ENCODE measurements around the gene SIK3. TPM values are rescaled to one million over a fixed set of nuclear protein-coding genes. Genes with fewer than 3 reads are reported as not detected.

SIK3 gene
- total RNA-seq, 1 donor from 2014 or later, result 29.4 TPM

GRCh38 chr11:116879800-116880625, 218.2 kb downstream of the SIK3 start:
- Mint-ChIP-seq H3K9me3 (ENCODE audit: unreplicated experiment) (no peaks in the 10 kb centered on the region), H3K4me3 (ENCODE audit: unreplicated experiment) (no peak overlapping the region), H3K4me1 (ENCODE audit: unreplicated experiment) (peaks cover 2% of the 10 kb centered on the region), H3K27ac (ENCODE audit: unreplicated experiment) (no peak overlapping the region), H3K27me3 (ENCODE audit: unreplicated experiment) (no peaks in the 10 kb centered on the region), H3K36me3 (ENCODE audit: low read depth, unreplicated experiment) (no peaks in the 10 kb centered on the region)
- DNase-seq (ENCODE audit: low spot score), result peak; percentile 14
- peak; percentile 25 for TF ChIP-seq CTCF (IDR thresholded peaks at IDR 0.05; ENCODE audit: unreplicated experiment)

- Mint-ChIP-seq H3K27me3 (ENCODE audit: unreplicated experiment) (no peaks in the 10 kb centered on the region), H3K4me1 (ENCODE audit: unreplicated experiment) (peaks cover 2% of the 10 kb centered on the region), H3K27ac (ENCODE audit: unreplicated experiment) (no peak overlapping the region)
These were observed 221.6 kb downstream of the SIK3 start for GRCh38 chr11:116876656-116877055.

DNA sequence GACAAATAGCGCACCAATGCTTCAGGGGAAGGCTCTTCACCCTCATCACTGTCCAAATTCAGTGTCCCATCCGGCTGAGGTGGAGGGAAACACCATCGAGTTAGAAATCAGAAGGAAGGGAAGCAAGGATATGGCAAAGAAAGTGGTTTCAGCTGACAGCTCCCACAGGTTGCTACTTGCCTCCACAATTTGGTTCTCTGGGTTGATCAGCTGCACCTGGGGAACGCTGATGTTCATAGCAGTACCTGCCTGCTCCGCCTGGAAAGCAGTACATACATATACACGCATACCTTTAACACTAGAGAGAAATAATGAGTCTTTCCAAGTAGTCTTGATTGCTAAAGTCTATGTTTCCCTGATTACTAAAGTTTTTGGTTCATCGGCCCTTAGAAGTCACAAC, 223.0 kb downstream of the SIK3 start:
- Mint-ChIP-seq H3K36me3 (ENCODE audit: low read depth, unreplicated experiment) (peaks cover 5% of the 10 kb centered on the region), H3K27me3 (ENCODE audit: unreplicated experiment) (no peaks in the 10 kb centered on the region), H3K4me3 (ENCODE audit: unreplicated experiment) (no peak overlapping the region), H3K27ac (ENCODE audit: unreplicated experiment) (no peak overlapping the region), H3K4me1 (ENCODE audit: unreplicated experiment) (peaks cover 7% of the 10 kb centered on the region), H3K9me3 (ENCODE audit: unreplicated experiment) (no peaks in the 10 kb centered on the region)
- no peak for DNase-seq (ENCODE audit: low spot score)
- TF ChIP-seq CTCF (IDR thresholded peaks at IDR 0.05; ENCODE audit: unreplicated experiment), result no peak

More at GRCh38 chr11:116876656-116877055, 221.6 kb downstream of the SIK3 start:
- H3K36me3 Mint-ChIP-seq (ENCODE audit: low read depth, unreplicated experiment), result no peaks in the 10 kb centered on the region
- no peak for TF ChIP-seq CTCF (IDR thresholded peaks at IDR 0.05; ENCODE audit: unreplicated experiment)
- DNase-seq (ENCODE audit: low spot score), result no peak
- H3K4me3 Mint-ChIP-seq (ENCODE audit: unreplicated experiment), result no peak overlapping the region
- no peaks in the 10 kb centered on the region for H3K9me3 Mint-ChIP-seq (ENCODE audit: unreplicated experiment)

- Mint-ChIP-seq H3K4me1 (ENCODE audit: unreplicated experiment) (peaks cover 10% of the 10 kb centered on the region), H3K27ac (ENCODE audit: unreplicated experiment) (no peak overlapping the region), H3K36me3 (ENCODE audit: low read depth, unreplicated experiment) (peaks cover 5% of the 10 kb centered on the region), H3K27me3 (ENCODE audit: unreplicated experiment) (no peaks in the 10 kb centered on the region), H3K4me3 (ENCODE audit: unreplicated experiment) (no peak overlapping the region), H3K9me3 (ENCODE audit: unreplicated experiment) (no peaks in the 10 kb centered on the region)
- DNase-seq (ENCODE audit: low spot score), result no peak
- TF ChIP-seq CTCF (IDR thresholded peaks at IDR 0.05; ENCODE audit: unreplicated experiment), result no peak
These were observed 224.0 kb downstream of the SIK3 start for GRCh38 chr11:116874251-116874650.

- Mint-ChIP-seq H3K27me3 (ENCODE audit: unreplicated experiment) (no peaks in the 10 kb centered on the region), H3K9me3 (ENCODE audit: unreplicated experiment) (no peaks in the 10 kb centered on the region), H3K27ac (ENCODE audit: unreplicated experiment) (no peak overlapping the region), H3K4me3 (ENCODE audit: unreplicated experiment) (no peak overlapping the region), H3K4me1 (ENCODE audit: unreplicated experiment) (peaks cover 10% of the 10 kb centered on the region), H3K36me3 (ENCODE audit: low read depth, unreplicated experiment) (peaks cover 5% of the 10 kb centered on the region)
- no peak for TF ChIP-seq CTCF (IDR thresholded peaks at IDR 0.05; ENCODE audit: unreplicated experiment)
- no peak for DNase-seq (ENCODE audit: low spot score)
These were observed 224.8 kb downstream of the SIK3 start for GRCh38 chr11:116873381-116873780.
